ENCODE results near the gene SLC4A1. TPM values are rescaled to one million over a fixed set of nuclear protein-coding genes. Genes with fewer than 3 reads are reported as not detected.

SLC4A1 gene
- total and polyA plus RNA-seq, 2 experiments from 2014 or later: not detected

- TF ChIP-seq CTCF (conservative IDR thresholded peaks at IDR 0.05; ENCODE audit: low read depth in 2 of 2) (no peak), EZH2phosphoT487 (IDR thresholded peaks at IDR 0.05; ENCODE audit: unreplicated experiment) (no peak), ETS1 (IDR thresholded peaks at IDR 0.05) (no peak), JUNB (IDR thresholded peaks at IDR 0.05; ENCODE audit: unreplicated experiment) (no peak)
Measured at GRCh38 chr17:44216694-44217093, 51.2 kb downstream of the SLC4A1 start (continued).

GRCh38 chr17:44216173-44216572 lies 51.8 kb downstream of the SLC4A1 start:
- Mint-ChIP-seq H3K9me3 (no peaks in the 10 kb centered on the region), H3K4me3 (no peak overlapping the region; the same call in 2 of the 3 replicates), H3K4me1 (peaks cover 18% of the 10 kb centered on the region), H3K27me3 (ENCODE audit: insufficient read depth, low read depth, poor library complexity) (peaks cover 23% of the 10 kb centered on the region), H3K36me3 (ENCODE audit: low read depth) (peaks cover 61% of the 10 kb centered on the region), H3K27ac (no peak overlapping the region)
- ATAC-seq (no peak), DNase-seq (ENCODE audit: low spot score) (no peak)
- H3K9me2 ChIP-seq (ENCODE audit: insufficient read depth): no peaks in the 10 kb centered on the region
- H3F3A ChIP-seq (replicated peaks; ENCODE audit: low read depth): peaks cover 20% of the 10 kb centered on the region; the same call in 1 of the 2 replicates
- no peaks in the 10 kb centered on the region; the same call in none of the 2 replicates for H4K20me1 ChIP-seq (replicated peaks; ENCODE audit: insufficient read depth)
- H3K27me3 ChIP-seq (ENCODE audit: insufficient read depth): no peaks in the 10 kb centered on the region
- H3K36me3 ChIP-seq (ENCODE audit: insufficient read depth): peaks cover 15% of the 10 kb centered on the region
- H3K79me2 ChIP-seq (replicated peaks; ENCODE audit: insufficient read depth): peaks cover 24% of the 10 kb centered on the region
- H3K27ac ChIP-seq (ENCODE audit: low read depth): no peak overlapping the region
- no peak overlapping the region for H3K4me2 ChIP-seq
- H2AFZ ChIP-seq: no peak overlapping the region
- H3K4me1 ChIP-seq (ENCODE audit: insufficient read depth): peaks cover 6% of the 10 kb centered on the region; the same call in 1 of the 2 replicates
- TF ChIP-seq CTCF (conservative IDR thresholded peaks at IDR 0.05; ENCODE audit: low read depth in 2 of 2) (no peak), EZH2 (IDR thresholded peaks at IDR 0.05; ENCODE audit: low read depth, unreplicated experiment) (no peak), ZNF462 (CRISPR knock-in tag; IDR thresholded peaks at IDR 0.05) (no peak), ZNF114 (CRISPR knock-in tag; IDR thresholded peaks at IDR 0.05) (no peak), EZH2phosphoT487 (IDR thresholded peaks at IDR 0.05; ENCODE audit: unreplicated experiment) (no peak), ETS1 (IDR thresholded peaks at IDR 0.05) (no peak)
- H3K4me3 ChIP-seq: no peak overlapping the region

All from GM23338 (cell line).